Inflammatory macrophage (primary cell): ENCODE measurements around the gene TSSK3.
"Not testable (repeated sequence)": the region's sequence is repeated elsewhere in the genome, so short reads cannot be mapped to it uniquely, and the experiment has no call there.

Source experiments
- DNase-seq, 2 donors: peaks; one replicate each; pipeline ENCODE4 v3.0.0-alpha.2; 2020 to 2022

The TSSK3 gene

GRCh38 chr1:32365445-32365844 is 3.1 kb downstream of the TSSK3 start:
- DNase-seq = no peak

DNA sequence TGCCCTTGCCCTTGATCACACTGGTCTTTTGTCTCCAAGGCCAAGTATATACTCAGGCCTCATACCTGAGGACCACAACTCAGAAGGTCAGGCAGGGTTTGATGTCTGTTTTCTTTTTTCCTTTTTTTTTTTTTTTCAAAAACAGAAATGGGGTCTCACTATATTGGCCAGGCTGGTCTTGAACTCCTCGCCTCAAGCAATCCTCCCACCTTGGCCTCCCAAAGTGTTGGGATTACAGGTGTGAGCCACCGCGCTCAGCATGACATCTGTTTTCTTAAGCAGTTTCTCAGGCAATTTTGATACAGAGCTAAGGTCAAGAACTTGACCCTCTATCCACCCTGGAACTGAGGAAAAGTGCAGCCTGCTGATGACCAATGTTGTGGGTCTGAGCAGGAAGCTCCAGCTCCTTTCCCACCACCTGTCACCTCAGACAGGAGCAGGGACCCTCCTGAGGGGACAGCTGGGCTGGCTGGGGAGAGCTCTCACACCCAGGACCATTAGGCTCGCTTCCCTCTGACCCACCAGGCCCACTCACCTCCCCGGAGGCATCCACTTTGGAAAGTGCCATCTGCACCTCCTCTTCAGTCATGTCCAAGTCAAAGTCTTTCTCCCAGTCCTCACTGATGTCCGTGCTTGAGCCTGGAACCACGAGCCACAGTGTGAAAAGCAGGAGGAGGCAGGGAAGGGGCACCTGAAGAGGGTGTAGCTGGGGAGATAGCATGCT is 5.7 kb downstream of the TSSK3 start:
- no peak for DNase-seq

DNA sequence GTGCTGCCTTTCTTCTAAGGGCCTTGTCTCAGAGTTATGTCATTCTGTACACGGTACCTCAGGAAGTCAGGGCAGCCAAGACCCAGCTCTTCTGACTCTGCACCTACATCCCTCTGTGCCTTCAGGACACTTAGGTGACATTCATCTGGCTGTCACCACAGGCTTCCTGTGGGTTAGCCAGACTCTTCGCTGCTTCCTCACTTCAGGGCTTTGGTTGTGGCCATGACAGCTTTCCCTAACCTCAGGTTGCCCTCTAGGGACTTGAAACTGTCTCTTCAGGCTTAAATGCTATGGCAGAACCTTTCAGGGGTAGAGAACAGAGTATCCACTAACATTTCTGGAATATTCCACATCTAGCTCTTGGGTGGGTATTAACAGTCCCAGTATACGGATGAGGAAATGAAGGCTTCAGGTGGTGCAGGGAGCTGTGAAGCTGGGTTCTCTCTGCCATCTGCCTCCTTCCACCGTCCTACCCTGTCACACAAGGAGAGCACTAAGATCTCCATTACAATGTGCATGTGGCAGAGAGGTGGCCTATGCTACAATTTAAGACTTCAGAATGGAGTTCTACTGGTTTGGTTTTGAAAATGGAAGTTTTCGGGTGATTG is 9.9 kb downstream of the TSSK3 start:
- DNase-seq = peak; percentile 14 to 43

GRCh38 chr1:32373996-32374592 is 11.8 kb downstream of the TSSK3 start:
- no peak for DNase-seq

GRCh38 chr1:32376199-32376598 is 13.9 kb downstream of the TSSK3 start:
- no peak for DNase-seq

DNA sequence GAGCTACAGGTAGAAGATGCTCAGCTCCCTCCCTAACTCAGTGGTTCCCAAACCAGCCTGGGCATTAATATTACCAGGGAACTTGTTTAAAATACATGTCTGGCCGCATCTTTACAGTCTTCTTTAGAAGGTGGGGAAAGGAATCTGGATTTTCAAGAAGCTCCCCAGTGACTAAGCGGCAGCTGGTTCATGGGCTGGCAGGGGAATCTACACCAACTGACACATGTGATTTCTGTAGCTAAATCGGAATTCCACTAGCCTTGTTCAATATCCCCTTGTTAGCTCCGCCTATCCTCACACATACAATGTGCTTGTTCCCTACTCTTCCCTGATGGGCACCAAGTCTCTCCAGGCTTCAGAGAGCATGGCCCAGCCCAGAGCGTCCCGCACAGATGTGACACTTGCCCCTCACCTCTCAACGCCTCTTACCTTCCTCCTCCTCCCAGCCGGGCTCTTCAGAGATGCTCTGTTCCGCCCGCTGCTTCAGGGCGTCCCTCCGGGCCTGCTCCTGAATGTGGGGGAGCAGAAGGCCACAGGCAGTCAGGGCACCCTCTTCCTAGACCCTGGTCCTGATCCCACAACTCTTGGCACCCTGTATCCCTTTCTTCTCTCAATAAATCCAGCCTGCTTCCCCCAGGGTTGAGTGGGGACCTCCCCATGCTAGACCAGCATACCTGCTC is 15.3 kb downstream of the TSSK3 start:
- no peak for DNase-seq

- peak; percentile 43 to 58 for DNase-seq
These were observed 17.7 kb downstream of the TSSK3 start for GRCh38 chr1:32380057-32380456.

- DNase-seq = no peak
These were observed 24.5 kb downstream of the TSSK3 start for GRCh38 chr1:32386676-32387392.

GRCh38 chr1:32388641-32389040 is 26.3 kb downstream of the TSSK3 start:
- DNase-seq = no peak

GRCh38 chr1:32390904-32391870 is 28.8 kb downstream of the TSSK3 start:
- DNase-seq = peak in 1 of 2 donors; percentile 5

- peak; percentile 10 to 20 for DNase-seq
These were observed 30.0 kb downstream of the TSSK3 start for GRCh38 chr1:32392325-32392724.

- DNase-seq = no peak
These were observed 30.8 kb downstream of the TSSK3 start for GRCh38 chr1:32393136-32393535.

- no peak for DNase-seq
These were observed 31.4 kb downstream of the TSSK3 start for GRCh38 chr1:32393832-32394140.

DNA sequence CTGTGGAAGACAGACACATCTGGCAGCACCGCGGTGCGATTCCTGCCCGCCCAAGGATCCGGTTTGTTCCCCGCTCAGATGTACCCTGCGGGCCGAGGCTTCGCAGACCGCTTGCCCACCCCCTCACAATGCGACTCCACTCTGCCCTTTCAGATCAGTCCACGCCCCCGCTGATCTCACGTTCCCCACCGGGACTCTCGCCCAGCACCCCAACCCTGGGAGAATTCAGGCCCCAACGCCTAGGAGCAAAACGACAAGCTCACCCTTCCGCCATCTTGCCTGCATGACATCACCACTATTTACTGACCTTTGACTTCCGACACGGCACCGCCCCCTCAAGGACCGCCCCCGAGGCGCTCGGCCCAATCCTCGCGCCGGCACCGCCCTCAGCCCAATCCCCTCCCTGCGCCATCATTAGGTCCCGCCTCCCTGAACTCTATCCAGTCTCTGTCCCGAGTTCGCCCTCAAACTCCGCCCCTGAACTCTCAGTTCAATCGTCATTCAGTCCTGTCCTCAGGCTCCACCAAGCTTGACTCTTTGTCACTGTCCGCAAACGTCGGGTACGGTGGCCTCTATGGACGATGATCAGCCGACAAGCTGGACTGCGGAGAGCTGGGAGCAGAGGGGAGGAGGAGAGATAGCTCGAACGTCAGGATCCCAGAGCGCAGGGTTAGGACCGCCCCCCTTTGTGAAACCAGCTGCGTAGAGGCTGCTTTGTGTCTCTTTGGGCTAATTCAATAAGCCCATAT is 32.0 kb downstream of the TSSK3 start, which contains the start of gene BSDC1:
Gene BSDC1, minus strand, starts transcription at position 301 of the 749 bp plus-strand sequence. Its CDS starts 27 bp downstream, at position 274.
- DNase-seq = peak; percentile 99 to 100

GRCh38 chr1:32394890-32395432 is 32.6 kb downstream of the TSSK3 start:
- DNase-seq = no peak

GRCh38 chr1:32396524-32396923 is 34.2 kb downstream of the TSSK3 start:
- not testable (repeated sequence) for DNase-seq

GRCh38 chr1:32398401-32398800 is 36.1 kb downstream of the TSSK3 start:
- DNase-seq = no peak

GRCh38 chr1:32399843-32400242 is 37.5 kb downstream of the TSSK3 start:
- DNase-seq = no peak

DNA sequence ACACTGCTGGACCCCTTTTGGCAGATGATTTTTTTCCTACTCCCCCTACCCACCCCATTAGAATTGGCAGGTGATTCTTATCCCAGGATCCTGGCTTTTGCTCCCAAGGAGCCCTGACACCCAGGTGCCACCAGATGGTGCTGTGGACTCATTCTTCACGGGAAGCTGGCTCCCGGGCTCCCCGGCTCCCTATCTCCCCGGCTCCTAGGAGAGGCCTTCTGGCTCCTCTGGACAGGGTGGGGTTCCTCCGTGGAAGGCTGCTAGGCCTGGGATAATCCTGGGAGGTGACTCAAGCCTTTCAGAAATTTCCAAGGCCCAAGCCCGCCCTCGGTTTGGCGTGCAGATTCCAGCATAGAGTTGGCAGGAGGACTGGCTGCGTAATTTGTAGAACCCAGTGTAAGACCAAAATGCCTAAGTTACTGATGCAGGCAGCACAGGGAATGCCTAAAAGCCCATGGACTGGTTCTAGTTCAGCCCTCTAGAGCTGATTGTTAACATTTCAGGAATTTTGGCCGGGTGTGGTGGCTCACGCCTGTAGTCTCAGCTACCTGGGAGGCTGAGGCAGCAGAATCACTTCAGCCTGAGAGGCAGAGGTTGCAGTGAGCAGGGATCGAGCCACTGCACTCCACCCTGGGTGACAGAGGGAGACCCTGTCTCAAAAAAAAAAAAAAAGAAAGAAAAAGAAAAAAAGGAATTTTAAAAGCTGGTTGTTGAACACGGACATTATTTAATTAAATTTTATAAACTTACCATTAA is 38.7 kb downstream of the TSSK3 start:
- DNase-seq = peak; percentile 49 to 67

- no peak for DNase-seq
These were observed 42.6 kb downstream of the TSSK3 start for GRCh38 chr1:32404946-32405345.
